NCI-H524 treated with DMSO at 0.1 percent for 48 hours (cell line): ENCODE data around the gene CXCR4.
A peak's percentile ranks its signal among the peaks of the same experiment; 100 is the strongest.
"Not testable (repeated sequence)": the region's sequence is repeated elsewhere in the genome, so short reads cannot be mapped to it uniquely, and the experiment has no call there.

Experiments
- DNase-seq: peaks from one replicate; lab custom pipeline; 2025; lab: John Stamatoyannopoulos, UW

CXCR4 gene

GRCh38 chr2:136077107-136077506 is 40.8 kb downstream of the CXCR4 start:
- DNase-seq = no peak

DNA sequence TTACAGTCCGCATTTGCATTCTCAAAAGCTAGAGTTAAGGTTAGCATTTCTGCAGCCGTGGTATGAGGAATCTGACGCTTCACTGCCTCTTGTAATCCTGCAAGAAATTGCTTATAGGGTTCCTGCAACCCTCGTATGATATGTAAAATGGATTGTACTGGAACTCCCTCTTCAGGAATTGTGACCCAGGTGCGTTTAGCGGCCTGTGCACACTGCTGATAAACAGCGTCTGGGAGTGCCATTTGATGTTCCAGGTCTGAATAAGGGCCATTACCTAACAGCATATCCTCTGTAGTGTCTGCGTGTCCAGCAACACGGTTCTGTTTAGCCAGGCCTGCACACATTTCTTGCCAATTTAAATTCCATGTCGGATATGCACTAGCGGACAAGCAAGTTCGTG is 42.5 kb downstream of the CXCR4 start:
- no peak for DNase-seq

DNA sequence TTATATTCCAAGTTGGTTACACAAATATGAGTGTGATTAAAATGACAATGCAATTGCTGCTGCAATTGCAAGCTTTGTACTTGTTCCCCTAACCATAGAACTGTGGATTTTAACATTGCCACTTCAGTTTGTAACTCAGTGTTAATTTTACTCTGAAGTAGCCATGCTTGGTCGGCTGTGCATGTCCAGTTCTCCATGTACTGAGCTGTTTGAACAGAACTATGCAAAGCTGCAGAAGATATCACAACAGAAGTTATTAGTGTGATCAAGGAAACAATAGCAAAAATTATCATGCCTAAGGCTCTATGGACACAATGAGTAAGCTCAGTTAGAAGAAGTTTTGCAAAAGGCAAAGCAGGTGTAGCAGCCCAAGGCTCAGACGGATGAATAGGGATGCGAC is 45.3 kb downstream of the CXCR4 start:
- DNase-seq = no peak

- not testable (repeated sequence) for DNase-seq
Measured at GRCh38 chr2:136071887-136072286, 46.1 kb downstream of the CXCR4 start.

DNA sequence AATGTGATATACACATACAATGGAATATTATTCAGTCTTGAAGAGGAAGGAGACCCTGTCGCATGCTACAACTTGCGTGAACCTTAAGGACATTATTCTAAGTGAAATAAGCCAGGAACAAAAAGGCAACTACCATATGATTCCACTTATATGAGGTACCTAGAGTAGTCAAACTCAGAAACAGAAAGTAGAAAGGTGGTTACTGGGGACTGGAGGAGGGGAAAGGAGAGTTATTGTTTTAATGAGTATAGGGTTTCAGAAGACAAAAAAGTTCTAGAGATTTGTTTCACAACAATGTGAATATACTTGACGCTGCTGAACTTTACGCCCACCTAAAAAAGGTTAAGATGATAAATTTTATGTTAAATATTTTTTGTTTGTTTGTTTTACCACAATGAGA is 47.0 kb downstream of the CXCR4 start:
- DNase-seq = no peak

DNA sequence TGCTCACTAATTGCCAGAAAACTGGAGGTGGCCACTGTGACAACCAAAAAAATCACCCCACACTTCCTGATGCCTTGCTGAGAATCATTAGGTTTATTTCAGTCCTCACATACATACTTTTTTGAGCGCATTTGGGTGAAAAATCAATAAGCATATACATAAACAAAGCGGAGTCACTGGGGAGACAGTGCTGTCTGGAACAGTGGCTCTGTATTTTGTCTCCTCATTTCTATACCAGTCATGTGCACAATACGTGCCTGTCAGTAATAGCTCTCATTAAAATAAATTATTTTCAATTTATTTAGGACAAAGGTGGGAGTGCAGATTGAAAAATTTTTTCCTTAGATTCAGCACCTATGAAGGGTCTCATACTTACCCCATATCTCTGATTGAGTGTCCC is 48.2 kb downstream of the CXCR4 start:
- no peak for DNase-seq

GRCh38 chr2:136068581-136069227 is 49.2 kb downstream of the CXCR4 start:
- DNase-seq = no peak

- no peak for DNase-seq
Measured at GRCh38 chr2:136067897-136068580, 49.9 kb downstream of the CXCR4 start.

- no peak for DNase-seq
Measured at GRCh38 chr2:136067459-136067858, 50.5 kb downstream of the CXCR4 start.

DNA sequence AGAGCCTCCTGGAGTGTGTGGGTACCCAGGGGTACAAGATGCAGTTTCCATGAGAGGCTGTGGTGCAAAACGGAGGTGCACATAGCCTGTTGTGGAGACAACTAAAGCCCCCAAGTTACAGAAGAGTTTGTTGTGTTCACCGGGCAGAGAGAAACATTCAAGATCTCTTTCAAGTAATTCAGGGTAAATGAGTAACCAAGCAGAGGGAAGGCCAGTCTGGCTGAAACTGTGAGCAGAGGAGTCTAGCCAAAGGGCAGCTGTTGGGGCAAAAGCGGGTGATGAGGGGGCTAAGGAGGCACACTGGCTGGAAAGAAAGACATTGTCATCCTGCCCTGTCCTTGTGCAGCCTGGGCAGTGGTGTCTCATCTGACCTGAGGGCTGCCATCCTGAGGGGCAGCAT is 52.0 kb downstream of the CXCR4 start:
- no peak for DNase-seq

DNA sequence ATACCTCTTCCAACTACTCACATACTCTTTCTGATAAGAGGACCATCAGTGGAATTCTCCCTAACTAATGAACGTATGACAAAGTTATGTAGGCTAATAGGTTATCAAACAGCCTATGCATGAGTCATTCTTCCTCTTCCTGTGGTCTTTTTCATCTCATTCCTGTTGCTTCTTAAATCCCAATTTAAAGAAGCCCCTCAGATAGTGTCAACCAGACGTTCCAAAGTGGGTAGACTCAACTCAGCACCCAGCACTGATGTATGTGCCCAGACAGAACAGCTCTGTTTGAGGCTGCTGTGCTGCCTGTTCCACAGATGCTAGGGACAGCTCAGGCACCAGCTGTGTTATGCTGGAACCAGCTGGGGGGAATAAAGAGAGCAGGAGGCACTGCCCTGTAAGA is 52.6 kb downstream of the CXCR4 start:
- DNase-seq = peak; percentile 41
